Endodermal cell (in vitro differentiated cells): ENCODE data around the gene OMP. TPM values are rescaled to one million over a fixed set of nuclear protein-coding genes. Genes with fewer than 3 reads are reported as not detected.
A peak's percentile ranks its signal among the peaks of the same experiment; 100 is the strongest.

Experiments used
- DNase-seq: peaks from one replicate; pipeline ENCODE4 v3.0.0-alpha.2; 2017
- H3K27ac ChIP-seq: 2 replicates; pipeline ENCODE4 v1.5.1; 2013; ENCODE audit warnings: mild to moderate bottlenecking, low read depth, low read length, moderate library complexity
- H3K27me3 ChIP-seq: 2 replicates; pipeline ENCODE4 v1.6.1; 2013; ENCODE audit warnings: mild to moderate bottlenecking, low read length, moderate library complexity; ENCODE audit not compliant: insufficient read depth, control insufficient read depth, poor library complexity, severe bottlenecking
- H3K36me3 ChIP-seq: 2 replicates; pipeline ENCODE4 v1.7.0; 2013; ENCODE audit warnings: mild to moderate bottlenecking, low read length, moderate library complexity; ENCODE audit not compliant: control insufficient read depth, insufficient read depth
- H3K4me1 ChIP-seq: one replicate; pipeline ENCODE4 v1.7.0; 2013; ENCODE audit warnings: low read length; ENCODE audit not compliant: control insufficient read depth, insufficient read depth
- H3K4me3 ChIP-seq: 2 replicates; pipeline ENCODE4 v1.5.1; 2013; ENCODE audit warnings: mild to moderate bottlenecking, low read length, moderate library complexity
- H3K9ac ChIP-seq: 2 replicates; pipeline ENCODE4 v1.6.1; 2013; ENCODE audit warnings: mild to moderate bottlenecking, low read length, moderate library complexity; ENCODE audit not compliant: poor library complexity, severe bottlenecking; ENCODE audit errors: extremely low read depth
- H3K9me3 ChIP-seq: 2 replicates; pipeline ENCODE4 v1.6.1; 2013; ENCODE audit warnings: mild to moderate bottlenecking, low read length, moderate library complexity; ENCODE audit not compliant: control insufficient read depth
- H3K27ac Mint-ChIP-seq: 2 replicates; pipeline ENCODE4 v1.8.0; 2020; ENCODE audit warnings: mixed read lengths
- H3K27me3 Mint-ChIP-seq: 2 replicates; pipeline ENCODE4 v1.8.0; 2021; ENCODE audit warnings: mild to moderate bottlenecking, mixed read lengths; ENCODE audit not compliant: insufficient read depth
- H3K36me3 Mint-ChIP-seq: 2 replicates; pipeline ENCODE4 v1.8.0; 2020; ENCODE audit warnings: low read depth, mixed read lengths
- H3K4me1 Mint-ChIP-seq: 2 replicates; pipeline ENCODE4 v1.8.0; 2020; ENCODE audit warnings: mixed read lengths
- H3K4me3 Mint-ChIP-seq: 2 replicates; pipeline ENCODE4 v1.8.0; 2020; ENCODE audit warnings: mild to moderate bottlenecking, moderate library complexity, mixed read lengths
- H3K9me3 Mint-ChIP-seq: 2 replicates; pipeline ENCODE4 v1.8.0; 2020; ENCODE audit warnings: mild to moderate bottlenecking, mixed read lengths
- WGBS, 2 experiments: methylation state at CpG; one replicate each; pipeline versions ENCODE4 v1.1.5 to v1.1.7; 2013; ENCODE audit warnings: missing lambda C conversion rate in 2 of 2, mixed read lengths in 1 of 2; ENCODE audit not compliant: insufficient coverage in 1 of 2, insufficient read length in 1 of 2; 5-methylcytosine and 5-hydroxymethylcytosine counted together
- total RNA-seq, 2 donors: library from RNA; stranded (reverse); fragmentation: NEBNext Ultra II Directional in 1 of 2; extraction: Animal tissue kit (Norgen Biotek cat#: 25700) in 1 of 2; gene quantifications; 2 replicates in 1 of 2; 3 replicates in 1 of 2; pipeline ENCODE4 v1.2.1, GENCODE V29; 2021
- TF ChIP-seq, protein P1 (sequence below): fragments of 200-600 bp; sonication (generic); conservative IDR thresholded peaks from 2 replicates; pipeline ENCODE4 v1.5.0; 2021; ENCODE audit warnings: antibody characterized with exemption, mild to moderate bottlenecking

OMP gene
- total RNA-seq, 2 donors from 2014 or later = 1.6 to 1.7 TPM

DNA sequence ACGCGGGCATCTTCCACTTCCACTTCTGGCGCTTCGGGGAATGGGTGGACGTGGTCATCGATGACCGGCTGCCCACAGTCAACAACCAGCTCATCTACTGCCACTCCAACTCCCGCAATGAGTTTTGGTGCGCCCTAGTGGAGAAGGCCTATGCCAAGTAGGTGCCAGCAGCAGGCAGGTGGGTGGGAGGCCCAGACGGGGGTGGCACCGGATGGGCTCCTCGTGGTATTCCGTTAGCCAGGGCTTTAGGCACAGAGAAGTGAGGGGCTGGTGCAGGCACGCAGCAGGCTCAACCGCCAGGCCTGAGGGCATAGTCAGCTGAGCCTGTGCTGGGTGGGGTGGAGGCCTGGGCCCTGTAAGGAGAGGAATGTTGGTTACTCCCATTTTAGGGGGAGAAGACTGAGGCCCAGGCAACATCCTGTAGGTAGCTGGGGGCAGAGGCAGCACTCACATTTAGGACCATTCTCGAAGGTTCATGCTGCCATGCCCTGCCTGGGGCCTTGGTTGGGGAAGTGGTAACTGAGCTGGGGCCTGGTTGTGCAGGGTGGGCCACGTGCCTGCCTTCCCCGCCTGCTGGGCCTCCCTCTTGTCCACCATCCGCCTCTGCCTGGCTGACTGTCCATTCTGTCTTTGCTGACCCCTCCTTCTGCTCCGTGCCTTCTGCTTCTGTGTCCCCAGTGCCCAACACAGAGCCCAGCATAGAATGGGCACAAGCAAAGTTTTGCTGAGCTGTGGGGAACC, 10.2 kb downstream of the OMP start:
- Mint-ChIP-seq H3K27me3 (no peaks in the 10 kb centered on the region), H3K27ac (peak overlapping the region; percentile 77), H3K36me3 (peaks cover under 1% of the 10 kb centered on the region), H3K4me3 (no peak overlapping the region), H3K9me3 (no peaks in the 10 kb centered on the region), H3K4me1 (peaks cover 4% of the 10 kb centered on the region)
- Histone ChIP-seq H3K9ac (no peak overlapping the region), H3K4me3 (no peak overlapping the region), H3K36me3 (peaks cover 5% of the 10 kb centered on the region), H3K9me3 (no peaks in the 10 kb centered on the region), H3K27ac (no peak overlapping the region), H3K27me3 (no peaks in the 10 kb centered on the region), H3K4me1 (no peaks in the 10 kb centered on the region)
- TF ChIP-seq, protein P1, sequence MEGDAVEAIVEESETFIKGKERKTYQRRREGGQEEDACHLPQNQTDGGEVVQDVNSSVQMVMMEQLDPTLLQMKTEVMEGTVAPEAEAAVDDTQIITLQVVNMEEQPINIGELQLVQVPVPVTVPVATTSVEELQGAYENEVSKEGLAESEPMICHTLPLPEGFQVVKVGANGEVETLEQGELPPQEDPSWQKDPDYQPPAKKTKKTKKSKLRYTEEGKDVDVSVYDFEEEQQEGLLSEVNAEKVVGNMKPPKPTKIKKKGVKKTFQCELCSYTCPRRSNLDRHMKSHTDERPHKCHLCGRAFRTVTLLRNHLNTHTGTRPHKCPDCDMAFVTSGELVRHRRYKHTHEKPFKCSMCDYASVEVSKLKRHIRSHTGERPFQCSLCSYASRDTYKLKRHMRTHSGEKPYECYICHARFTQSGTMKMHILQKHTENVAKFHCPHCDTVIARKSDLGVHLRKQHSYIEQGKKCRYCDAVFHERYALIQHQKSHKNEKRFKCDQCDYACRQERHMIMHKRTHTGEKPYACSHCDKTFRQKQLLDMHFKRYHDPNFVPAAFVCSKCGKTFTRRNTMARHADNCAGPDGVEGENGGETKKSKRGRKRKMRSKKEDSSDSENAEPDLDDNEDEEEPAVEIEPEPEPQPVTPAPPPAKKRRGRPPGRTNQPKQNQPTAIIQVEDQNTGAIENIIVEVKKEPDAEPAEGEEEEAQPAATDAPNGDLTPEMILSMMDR = no peak
- 93 to 100% methylated on average over 9 to 20 of the region's 20 CpGs for WGBS, 2 experiments
- DNase-seq = no peak

DNA sequence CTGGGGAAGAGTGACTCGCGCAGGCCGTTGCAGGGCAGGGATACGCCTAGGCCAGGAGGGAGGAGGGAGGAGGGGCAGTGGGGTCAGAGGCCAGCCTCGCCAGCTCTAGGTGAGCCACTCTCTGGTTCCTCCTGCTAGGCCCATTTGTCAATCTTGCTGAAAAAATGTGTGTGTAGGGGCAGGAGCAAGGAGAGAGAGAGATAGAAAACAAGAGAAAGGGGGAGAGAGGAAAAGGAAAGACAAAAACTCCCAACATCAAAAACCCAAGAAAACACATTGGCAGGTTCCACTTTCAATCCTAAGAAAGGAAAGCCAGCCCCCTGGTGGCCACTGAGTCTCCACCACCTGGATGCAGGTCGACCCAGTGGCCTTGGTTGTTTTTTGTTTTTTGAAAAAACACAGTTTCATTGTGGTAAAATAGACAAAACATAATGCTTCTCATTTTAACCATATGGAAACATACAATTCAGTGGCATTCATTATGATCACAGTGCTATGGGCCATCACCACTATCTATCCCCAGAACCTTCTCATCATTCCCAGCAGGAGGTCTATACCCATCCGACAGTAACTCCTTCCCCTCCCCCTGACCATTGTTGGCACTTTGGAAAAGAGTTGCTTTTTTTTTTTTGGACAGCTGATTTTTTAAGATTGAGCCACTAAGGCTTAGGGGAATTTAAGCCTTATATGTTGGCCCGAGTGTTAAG, 10.9 kb downstream of the OMP start:
- Mint-ChIP-seq H3K27me3 (no peaks in the 10 kb centered on the region), H3K4me1 (peaks cover 4% of the 10 kb centered on the region), H3K9me3 (no peaks in the 10 kb centered on the region), H3K36me3 (peaks cover 2% of the 10 kb centered on the region), H3K4me3 (no peak overlapping the region), H3K27ac (peak overlapping the region; percentile 77)
- Histone ChIP-seq H3K36me3 (peaks cover 5% of the 10 kb centered on the region), H3K4me3 (no peak overlapping the region), H3K27ac (no peak overlapping the region), H3K4me1 (no peaks in the 10 kb centered on the region), H3K9ac (no peak overlapping the region), H3K27me3 (no peaks in the 10 kb centered on the region), H3K9me3 (no peaks in the 10 kb centered on the region)
- TF ChIP-seq, protein P1 = peak; percentile 94
- 83 to 84% methylated on average over 1 to 7 of the region's 8 CpGs for WGBS, 2 experiments
- peak; percentile 86 for DNase-seq

- Mint-ChIP-seq H3K36me3 (peaks cover 2% of the 10 kb centered on the region), H3K27me3 (no peaks in the 10 kb centered on the region), H3K27ac (no peak overlapping the region), H3K4me3 (no peak overlapping the region), H3K4me1 (peaks cover 4% of the 10 kb centered on the region), H3K9me3 (no peaks in the 10 kb centered on the region)
- Histone ChIP-seq H3K9ac (no peak overlapping the region), H3K4me1 (no peaks in the 10 kb centered on the region), H3K4me3 (no peak overlapping the region), H3K36me3 (peaks cover 5% of the 10 kb centered on the region), H3K9me3 (no peaks in the 10 kb centered on the region), H3K27me3 (no peaks in the 10 kb centered on the region), H3K27ac (no peak overlapping the region)
- TF ChIP-seq, protein P1 = no peak
- no peak for DNase-seq
- WGBS, 2 experiments = 95 to 96% methylated on average over 10 to 13 of the region's 13 CpGs
Observed at GRCh38 chr11:77114089-77114463, 11.4 kb downstream of the OMP start.
